GM08714 (cell line): Measurements from ENCODE around the gene TMEM209.
"Not testable (repeated sequence)": the region's sequence is repeated elsewhere in the genome, so short reads cannot be mapped to it uniquely, and the experiment has no call there.

ENCODE experiments used
- H3K4me3 ChIP-seq: fragments of 200-500 bp; sonication (Bioruptor generic); 2 replicates; pipeline ENCODE4 v1.5.1; 2014; ENCODE audit warnings: mild to moderate bottlenecking, low read length, inconsistent platforms
- ZNF274 ChIP-seq: IDR thresholded peaks from 2 replicates; pipeline ENCODE4 v1.6.1; 2012; ENCODE audit warnings: mild to moderate bottlenecking, low read depth, low read length

The TMEM209 gene

GRCh38 chr7:130207033-130207432 is 1.8 kb upstream of the TMEM209 start:
- TF ChIP-seq ZNF274 = no peak
- H3K4me3 ChIP-seq = no peak overlapping the region

- TF ChIP-seq ZNF274 = no peak
- H3K4me3 ChIP-seq = no peak overlapping the region
Observed at GRCh38 chr7:130201796-130202195, 3.4 kb downstream of the TMEM209 start.

DNA sequence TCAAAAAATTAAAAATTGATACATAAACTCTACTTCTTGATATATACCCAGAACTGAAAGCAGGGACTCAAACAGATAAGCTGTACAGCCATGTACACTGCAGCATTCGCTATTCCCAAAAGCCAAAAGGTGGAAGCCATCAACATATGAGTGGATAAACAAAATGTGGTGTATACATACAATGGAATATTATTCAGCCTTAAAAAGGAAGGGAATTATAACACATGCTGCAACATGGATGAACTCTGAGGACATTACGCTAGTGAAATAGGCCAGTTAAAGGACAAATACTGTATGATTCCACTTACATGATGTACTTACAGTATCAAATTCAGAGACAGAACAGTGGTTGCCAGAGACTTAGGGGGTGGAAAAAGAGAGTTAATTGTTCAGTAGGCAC is 8.1 kb downstream of the TMEM209 start:
- no peak for TF ChIP-seq ZNF274
- no peak overlapping the region for H3K4me3 ChIP-seq

- no peak for TF ChIP-seq ZNF274
Observed at GRCh38 chr7:130196476-130196875, 8.7 kb downstream of the TMEM209 start.

DNA sequence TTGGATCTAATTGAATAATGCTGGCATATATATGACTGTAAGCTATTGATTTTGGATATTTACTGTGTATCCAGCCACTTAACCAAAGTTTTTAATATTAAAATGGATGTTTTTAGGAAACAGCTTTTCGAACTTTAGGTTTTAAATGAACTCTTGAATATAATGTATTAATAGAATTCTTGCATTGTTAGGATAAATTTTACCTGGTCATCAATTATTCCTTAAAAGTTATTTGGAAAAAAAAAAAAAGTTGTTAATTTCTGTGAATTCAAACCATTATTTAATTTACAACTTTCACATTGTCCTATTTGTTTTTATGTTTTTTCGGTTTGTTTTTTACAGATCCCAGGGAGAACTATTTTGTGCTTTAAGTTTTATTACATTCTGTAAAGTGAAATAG is 9.8 kb downstream of the TMEM209 start:
- H3K4me3 ChIP-seq = no peak overlapping the region
- TF ChIP-seq ZNF274 = no peak

More at GRCh38 chr7:130196476-130196875, 8.7 kb downstream of the TMEM209 start:
- H3K4me3 ChIP-seq = no peak overlapping the region

- H3K4me3 ChIP-seq = no peak overlapping the region
- TF ChIP-seq ZNF274 = no peak
Observed at GRCh38 chr7:130191791-130192190, 13.4 kb downstream of the TMEM209 start.

DNA sequence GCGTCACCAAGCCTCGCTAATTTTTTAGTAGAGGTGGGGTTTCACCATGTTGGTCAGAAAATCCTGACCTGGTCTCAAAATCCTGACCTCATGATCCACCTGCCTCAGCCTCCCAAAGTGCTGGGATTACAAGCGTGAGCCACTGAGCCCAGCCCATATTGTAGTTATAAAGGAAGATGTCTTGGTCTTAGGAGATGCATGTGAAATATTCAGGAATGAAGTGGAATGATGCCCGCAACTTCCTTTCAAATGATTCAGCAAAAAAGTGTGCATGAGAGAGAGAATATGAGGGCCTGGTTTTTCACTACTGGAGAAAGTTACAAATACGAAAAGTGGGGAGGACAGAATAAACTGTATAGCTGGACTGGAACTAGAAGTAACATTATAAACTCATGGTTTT is 15.9 kb downstream of the TMEM209 start:
- TF ChIP-seq ZNF274 = no peak
- H3K4me3 ChIP-seq = no peak overlapping the region

DNA sequence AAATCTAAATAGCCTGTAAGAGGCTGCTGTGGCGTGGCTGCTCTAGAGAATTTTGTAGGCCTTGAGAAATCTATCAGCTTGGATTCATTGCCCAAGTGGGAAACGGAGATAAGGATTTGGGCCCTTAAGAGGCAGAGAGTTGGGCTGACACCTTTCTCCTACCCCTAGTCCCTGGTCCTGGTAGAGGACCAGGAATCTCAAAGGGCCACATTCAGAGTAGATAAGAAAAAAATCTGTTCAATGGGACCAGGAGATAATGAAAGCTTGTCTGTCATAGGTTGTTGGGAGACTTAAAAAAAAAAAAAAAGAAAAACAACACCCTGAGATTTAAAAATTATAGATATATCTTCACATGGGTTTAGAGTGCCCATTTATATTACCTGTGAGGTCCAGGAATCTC is 17.8 kb downstream of the TMEM209 start:
- TF ChIP-seq ZNF274 = no peak
- H3K4me3 ChIP-seq = no peak overlapping the region

GRCh38 chr7:130184349-130184748 is 20.9 kb downstream of the TMEM209 start:
- H3K4me3 ChIP-seq = not testable (repeated sequence)

GRCh38 chr7:130182990-130183389 is 22.2 kb downstream of the TMEM209 start:
- TF ChIP-seq ZNF274 = no peak
- no peak overlapping the region for H3K4me3 ChIP-seq

DNA sequence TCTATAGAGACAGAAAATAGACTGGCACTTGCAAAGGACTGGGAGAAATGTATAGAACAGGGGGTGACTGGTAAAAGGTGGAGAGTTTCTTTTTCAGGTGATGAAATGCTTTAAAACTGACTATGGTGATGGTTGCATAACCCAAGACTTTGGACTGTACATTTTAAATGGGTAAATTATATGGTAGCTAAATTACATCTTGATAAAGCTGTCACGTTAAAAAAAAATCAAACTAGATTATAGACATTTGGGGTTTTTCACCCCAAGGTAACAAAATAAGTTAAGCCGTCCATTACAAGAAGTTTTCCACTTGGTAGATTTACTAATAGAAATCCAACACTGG is 24.0 kb downstream of the TMEM209 start:
- no peak overlapping the region for H3K4me3 ChIP-seq
- TF ChIP-seq ZNF274 = no peak

DNA sequence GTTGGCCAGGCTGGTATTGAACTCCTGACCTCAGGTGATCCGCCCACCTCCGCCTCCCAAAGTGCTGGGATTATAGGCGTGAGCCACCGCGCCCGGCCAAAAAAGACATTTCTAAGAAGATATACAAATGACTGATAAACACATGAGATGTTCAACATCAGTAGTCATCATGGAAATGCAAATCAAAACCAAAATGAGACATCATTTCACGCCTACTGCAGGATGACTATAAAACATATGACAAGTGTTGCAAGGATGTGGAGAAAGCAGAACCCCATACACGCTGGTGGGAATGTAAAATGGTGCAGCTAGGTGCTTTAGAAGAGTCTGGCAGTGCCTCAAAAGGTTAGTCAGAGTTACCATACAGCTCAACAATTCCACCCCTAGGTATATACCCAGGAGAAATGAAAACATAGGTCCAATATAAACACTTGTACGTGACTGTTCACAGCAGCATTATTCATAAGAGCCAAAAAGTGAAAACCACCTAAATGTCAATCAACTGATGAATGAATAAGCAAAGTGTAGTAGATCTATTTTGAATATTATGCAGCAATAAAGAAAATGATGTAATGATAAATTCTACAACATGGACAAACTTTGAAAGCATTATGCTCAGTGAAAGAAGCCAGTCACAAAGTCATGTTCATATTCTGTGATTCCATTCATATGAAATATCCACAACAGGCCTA is 24.5 kb downstream of the TMEM209 start:
- no peak for TF ChIP-seq ZNF274
- H3K4me3 ChIP-seq = no peak overlapping the region

GRCh38 chr7:130179631-130180030 is 25.6 kb downstream of the TMEM209 start:
- no peak overlapping the region for H3K4me3 ChIP-seq
- TF ChIP-seq ZNF274 = no peak

DNA sequence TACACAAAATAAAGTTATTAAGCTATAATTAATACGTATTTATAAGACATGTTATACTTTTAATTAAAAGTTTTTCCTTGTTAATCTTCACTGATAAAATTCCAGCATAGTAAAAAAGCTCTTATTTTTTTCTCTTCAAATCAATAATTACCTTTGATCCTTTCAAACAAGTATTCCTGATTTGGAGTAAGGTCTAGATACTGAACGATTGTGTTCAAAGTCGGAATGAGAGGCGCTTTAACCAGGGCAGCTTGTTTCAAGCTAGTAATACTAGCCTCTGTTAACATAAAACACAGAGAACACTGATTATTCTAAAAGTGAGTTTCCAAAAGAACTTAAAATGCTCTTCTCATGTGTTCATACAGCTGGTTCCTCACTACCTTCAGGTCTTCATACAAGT is 27.0 kb downstream of the TMEM209 start:
- no peak overlapping the region for H3K4me3 ChIP-seq
- TF ChIP-seq ZNF274 = no peak

- TF ChIP-seq ZNF274 = no peak
- H3K4me3 ChIP-seq = no peak overlapping the region
Observed at GRCh38 chr7:130174237-130174959, 30.8 kb downstream of the TMEM209 start.

- TF ChIP-seq ZNF274 = no peak
- no peak overlapping the region for H3K4me3 ChIP-seq
Observed at GRCh38 chr7:130162196-130162595, 43.0 kb downstream of the TMEM209 start.

GRCh38 chr7:130160455-130160854 is 44.8 kb downstream of the TMEM209 start:
- TF ChIP-seq ZNF274 = no peak
- H3K4me3 ChIP-seq = no peak overlapping the region
